NCI-H2081 (cell line): ENCODE results near the gene CPXM2.
"Not testable (repeated sequence)": the region's sequence is repeated elsewhere in the genome, so short reads cannot be mapped to it uniquely, and the experiment has no call there.

Experiments
- DNase-seq, 2 experiments: peaks; one replicate each; lab custom pipeline; 2025; lab: John Stamatoyannopoulos, UW

The CPXM2 gene

DNA sequence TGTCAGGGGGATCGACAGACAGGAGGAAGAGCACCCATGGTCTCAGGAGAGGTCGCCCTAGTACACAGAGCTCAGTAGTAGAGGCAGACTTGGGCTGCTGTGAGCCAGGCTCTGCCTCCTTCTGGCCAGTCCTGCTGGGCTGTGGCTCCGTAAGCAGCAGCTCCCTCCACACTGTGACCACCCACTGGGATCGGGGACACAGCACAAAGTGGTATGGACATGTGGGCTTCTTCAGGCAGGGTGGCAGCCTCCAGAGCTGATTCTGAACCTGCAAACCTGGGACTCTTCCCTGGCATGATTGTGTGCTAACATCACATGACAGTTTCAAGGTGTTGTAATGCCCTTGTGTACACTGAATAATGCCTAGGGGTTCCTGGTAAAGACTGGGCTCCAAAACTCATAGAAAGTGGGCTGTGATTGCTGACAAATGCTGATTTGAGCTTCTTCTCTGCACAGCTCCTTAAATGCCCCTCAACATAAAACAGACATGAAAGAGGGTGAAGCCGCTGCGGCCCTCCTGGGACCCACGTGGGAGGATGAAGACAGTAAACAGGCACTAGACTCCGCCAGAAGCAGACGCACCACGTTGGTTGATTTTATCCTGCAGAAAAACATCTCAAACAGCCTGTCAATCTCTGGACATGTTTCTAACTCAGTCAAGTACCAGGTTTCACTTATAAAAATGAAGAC is 148.7 kb downstream of the CPXM2 start:
- DNase-seq, result no peak

GRCh38 chr10:123741711-123742110 is 149.9 kb downstream of the CPXM2 start:
- DNase-seq, result no peak

GRCh38 chr10:123741146-123741545 is 150.5 kb downstream of the CPXM2 start:
- no peak for DNase-seq

GRCh38 chr10:123736917-123737316 is 154.7 kb downstream of the CPXM2 start:
- not testable (repeated sequence) for DNase-seq

DNA sequence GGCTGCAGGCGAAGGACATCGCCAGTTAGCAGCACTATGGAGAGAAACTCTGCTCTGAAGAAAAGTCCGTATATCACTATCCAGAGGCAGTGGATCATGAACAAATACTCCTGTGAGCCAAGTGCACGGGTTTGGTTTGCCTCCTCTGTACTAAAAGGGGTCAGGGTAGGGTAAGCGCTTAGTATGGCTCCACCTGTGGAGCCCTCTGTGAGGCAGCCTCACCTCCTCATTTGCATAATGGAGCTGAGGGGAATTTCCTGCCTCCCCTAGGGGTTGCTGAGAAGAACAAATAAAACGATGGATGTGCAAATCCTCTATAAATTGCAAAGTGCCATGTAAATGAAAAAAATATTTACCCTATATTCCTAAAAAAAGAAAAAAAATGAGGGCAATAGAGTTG is 162.1 kb downstream of the CPXM2 start:
- DNase-seq, result no peak

GRCh38 chr10:123726836-123727235 is 164.8 kb downstream of the CPXM2 start:
- no peak for DNase-seq

DNA sequence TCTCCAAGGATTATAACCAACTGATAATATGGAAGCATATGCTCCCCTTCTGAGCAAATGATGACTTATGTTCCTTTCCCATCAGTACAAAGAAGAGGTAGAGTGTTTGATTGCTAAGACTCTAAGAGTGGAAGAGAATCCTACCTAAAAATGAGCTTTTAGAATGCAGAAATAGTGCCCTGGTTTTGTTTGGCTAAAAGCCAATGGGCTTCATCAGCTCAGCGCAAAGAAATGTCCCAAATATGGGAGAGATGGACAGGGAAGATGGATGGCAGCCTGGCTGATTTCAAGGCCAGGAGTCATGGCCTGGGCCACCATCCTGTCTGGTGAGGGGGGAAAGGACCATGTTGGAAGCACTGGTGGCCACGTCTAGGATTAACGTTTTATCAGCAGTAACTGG is 165.2 kb downstream of the CPXM2 start:
- no peak for DNase-seq

DNA sequence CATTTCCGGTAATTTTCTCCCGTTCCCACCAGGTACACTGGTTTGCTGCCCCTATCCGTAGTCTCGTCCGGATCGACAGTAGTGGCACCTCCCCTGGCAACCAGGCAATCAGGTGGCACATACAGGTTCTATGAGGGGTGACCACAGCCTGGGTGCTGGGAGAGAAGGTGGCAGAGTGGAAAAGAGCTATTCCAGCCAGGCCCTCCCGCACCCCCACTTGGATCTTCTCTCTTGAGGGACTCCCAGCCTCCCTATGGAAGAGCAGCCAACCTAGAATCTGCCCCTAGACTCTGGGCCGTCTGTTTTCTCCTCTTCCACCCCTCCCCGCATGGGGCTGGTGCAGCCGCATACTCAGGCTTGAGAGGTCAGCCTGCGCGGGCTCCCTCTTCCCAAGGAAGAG is 166.9 kb downstream of the CPXM2 start:
- no peak for DNase-seq

DNA sequence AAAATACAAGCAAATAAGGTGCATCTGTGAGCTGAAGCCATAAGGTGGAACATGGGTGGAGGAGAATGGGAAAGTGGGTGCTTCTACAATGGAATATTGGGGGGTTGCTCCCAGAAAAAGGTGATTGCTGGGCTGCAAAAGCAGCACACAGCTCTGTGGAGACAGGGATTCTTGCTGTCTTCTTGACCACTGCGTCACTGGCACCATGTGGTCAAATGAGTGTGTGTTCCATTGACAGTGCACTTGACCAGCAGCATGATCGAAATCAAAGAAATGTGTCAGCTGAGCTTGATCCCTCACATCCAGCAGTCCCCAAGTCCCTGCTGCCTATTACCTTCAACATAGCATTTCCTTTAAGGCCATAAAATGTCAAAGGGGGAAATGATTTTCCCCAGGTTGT is 169.3 kb downstream of the CPXM2 start:
- no peak for DNase-seq

DNA sequence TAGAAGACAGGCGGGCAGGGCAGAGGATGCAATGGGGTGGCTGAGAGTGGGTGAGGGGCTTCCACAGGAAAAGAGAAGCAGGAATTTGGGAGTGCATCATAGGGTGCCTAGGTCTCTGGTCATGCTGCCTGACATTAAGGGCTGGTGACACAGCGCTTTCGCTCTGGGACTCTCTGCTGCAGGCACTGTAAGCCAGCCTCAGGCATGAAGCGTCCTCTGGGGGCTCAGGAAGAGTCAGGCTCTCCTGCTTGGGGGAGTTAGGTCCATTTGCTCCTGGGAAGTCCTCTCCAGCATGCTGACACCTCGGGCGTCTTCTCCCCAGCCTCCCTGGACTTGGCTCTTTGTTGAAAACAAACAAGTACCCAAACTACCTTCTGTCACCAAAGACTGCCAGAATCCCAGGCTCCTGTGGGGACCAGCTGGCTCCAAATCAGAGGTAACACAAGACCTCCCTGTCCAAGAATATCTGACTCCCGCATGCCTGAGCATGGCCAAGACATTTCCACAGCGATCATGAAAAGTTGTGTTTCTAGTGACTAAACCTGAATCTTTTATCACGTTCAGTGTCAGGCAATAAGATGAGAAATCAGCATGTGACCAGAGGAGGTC is 170.1 kb downstream of the CPXM2 start:
- no peak for DNase-seq

DNA sequence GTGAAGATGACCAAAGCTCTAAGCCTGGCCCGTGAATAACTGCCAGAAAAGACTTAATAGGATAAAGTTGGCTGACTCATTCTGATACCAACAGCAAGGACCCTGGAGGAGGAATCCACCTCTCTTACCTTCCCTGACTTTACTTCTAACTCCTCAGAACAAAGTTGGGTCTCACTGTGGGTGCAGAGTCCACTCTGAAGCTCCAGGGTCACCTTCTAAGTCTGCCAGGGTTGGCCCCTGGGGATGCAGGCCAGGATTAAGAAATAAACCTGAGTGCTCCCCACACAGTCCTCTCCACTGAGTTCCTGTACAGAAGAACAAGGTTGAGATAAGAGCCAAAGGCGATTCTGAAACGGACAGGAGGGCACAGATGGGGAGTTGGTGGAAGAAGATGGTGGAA is 171.1 kb downstream of the CPXM2 start:
- no peak for DNase-seq

DNA sequence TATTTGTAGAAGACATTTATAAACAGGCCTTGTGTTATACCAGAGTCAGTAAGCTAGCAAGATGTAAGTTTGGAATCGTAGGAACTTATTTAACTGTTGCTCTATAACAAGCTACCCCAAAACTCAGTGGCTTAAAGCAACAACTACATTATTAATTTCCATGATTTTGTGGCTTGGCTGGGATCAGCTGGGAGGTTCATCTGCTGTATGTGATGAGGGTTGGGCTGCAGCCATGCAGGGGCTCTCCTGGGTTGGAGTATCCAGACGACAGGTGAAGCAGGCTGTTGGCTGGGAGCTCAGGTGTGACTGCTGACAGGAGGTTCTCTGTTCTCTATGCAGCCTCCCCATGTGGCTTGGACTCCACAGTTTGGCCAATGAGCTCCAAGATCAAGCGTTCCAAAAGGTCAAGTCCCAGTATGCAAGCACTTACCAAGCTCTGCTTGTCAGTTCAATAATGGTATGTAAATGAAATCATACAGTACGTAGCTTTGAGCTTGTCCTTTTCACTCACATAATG is 173.0 kb downstream of the CPXM2 start:
- DNase-seq, result no peak

DNA sequence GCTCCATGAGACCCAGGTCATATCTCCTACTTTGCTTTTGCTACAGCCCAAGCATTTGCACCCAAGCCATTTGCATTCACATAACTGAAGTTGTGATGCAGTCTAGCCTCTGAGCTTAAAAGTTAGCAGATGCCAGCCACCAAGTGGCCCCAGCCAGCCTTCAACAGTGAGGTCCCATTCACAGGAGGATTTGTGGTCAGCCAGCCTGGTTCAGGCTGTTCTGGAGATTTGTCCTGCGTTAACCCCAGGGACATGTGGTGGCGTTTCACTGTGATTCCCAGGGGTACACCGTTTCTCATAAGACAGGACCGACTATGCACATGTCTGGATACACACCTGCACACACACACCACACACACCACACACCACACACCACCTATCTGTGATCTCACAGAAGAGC is 174.3 kb downstream of the CPXM2 start:
- no peak for DNase-seq

- DNase-seq, result no peak
These were observed 176.1 kb downstream of the CPXM2 start for GRCh38 chr10:123715546-123715945.

DNA sequence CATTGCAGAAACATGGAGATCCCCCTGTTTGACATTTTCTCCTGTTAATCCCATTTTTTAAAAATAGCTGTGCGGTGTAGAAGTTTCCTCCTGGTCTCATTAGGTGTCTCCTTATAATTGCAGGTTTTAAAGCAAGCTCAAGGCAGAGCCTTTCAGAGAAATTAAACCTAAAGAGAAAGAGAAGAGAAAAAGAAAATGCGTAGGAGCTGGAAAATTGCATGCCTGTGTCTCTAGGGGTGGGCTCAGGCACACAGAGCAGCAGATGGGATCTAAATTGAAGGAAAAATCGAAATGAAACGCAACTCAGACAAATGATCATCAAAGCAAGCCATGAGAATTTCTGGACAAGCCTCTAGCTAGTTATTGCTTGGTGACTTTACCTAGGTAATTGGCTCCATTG is 185.4 kb downstream of the CPXM2 start:
- DNase-seq, result no peak

GRCh38 chr10:123704812-123705211 is 186.8 kb downstream of the CPXM2 start:
- DNase-seq, result no peak

- no peak for DNase-seq
These were observed 187.5 kb downstream of the CPXM2 start for GRCh38 chr10:123704076-123704475.

DNA sequence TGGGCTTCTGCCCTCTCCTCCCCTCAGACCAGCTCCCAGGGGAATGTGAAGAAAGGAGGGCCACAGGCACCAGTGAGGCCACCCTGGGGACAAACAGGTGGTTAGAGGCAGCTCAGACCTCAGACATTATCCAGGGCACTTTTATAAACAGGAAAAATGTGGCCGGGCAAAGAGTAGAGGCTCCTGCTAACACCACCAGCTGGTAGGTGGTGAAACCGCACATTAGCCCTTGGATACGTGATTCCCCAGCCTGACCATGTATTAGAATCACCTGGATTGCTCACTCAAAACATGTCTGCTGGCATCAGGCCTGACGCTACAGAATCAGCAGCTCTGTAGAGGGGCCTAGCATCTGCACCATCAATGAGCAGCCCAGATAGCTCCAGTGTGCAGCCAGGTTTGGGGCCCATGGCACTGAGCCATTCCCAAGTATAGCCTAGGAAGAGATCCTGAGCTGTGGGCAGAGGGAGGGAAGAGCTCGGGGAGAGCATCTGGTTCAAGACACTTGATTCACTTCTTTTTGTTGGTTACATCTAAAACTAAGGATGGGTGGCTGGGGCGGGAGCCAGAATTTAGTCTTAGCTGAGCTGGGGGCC is 188.3 kb downstream of the CPXM2 start:
- no peak for DNase-seq
